HG02973 (cell line): ENCODE results near the gene PRSS56.

Experiments
- ATAC-seq: cut with Tn5 transposase; IDR thresholded peaks from one replicate; pipeline ENCODE4 v1.9.1; 2021; ENCODE audit warnings: moderate library complexity; ENCODE audit not compliant: unreplicated experiment

Gene PRSS56

GRCh38 chr2:232540441-232541041 is 20.4 kb downstream of the PRSS56 start:
- no peak for ATAC-seq

GRCh38 chr2:232541195-232541960 is 21.2 kb downstream of the PRSS56 start:
- no peak for ATAC-seq

GRCh38 chr2:232541961-232542714 is 21.9 kb downstream of the PRSS56 start:
- no peak for ATAC-seq

GRCh38 chr2:232542715-232543467 is 22.7 kb downstream of the PRSS56 start:
- no peak for ATAC-seq

GRCh38 chr2:232543491-232543890 is 23.3 kb downstream of the PRSS56 start:
- no peak for ATAC-seq

GRCh38 chr2:232543928-232544631 is 23.9 kb downstream of the PRSS56 start:
- no peak for ATAC-seq

- no peak for ATAC-seq
These were observed 24.5 kb downstream of the PRSS56 start for GRCh38 chr2:232544674-232545073.

GRCh38 chr2:232545511-232546375 is 25.6 kb downstream of the PRSS56 start:
- no peak for ATAC-seq

- no peak for ATAC-seq
These were observed 27.8 kb downstream of the PRSS56 start for GRCh38 chr2:232547991-232548390.

- ATAC-seq: no peak
These were observed 29.6 kb downstream of the PRSS56 start for GRCh38 chr2:232549655-232550353.

GRCh38 chr2:232550354-232551249 is 30.4 kb downstream of the PRSS56 start, which contains the start of the genes EIF4E2 and TIGD1:
Gene EIF4E2 (plus strand): TSS chr2:232550689. CDS start chr2:232550725, 36 bp downstream.
Gene TIGD1 (minus strand): TSS chr2:232550557. CDS start chr2:232549882, 675 bp downstream.
- ATAC-seq: peak; percentile 91

- ATAC-seq: no peak
These were observed 31.1 kb downstream of the PRSS56 start for GRCh38 chr2:232551250-232551638.

GRCh38 chr2:232551776-232552175 is 31.6 kb downstream of the PRSS56 start:
- ATAC-seq: no peak

GRCh38 chr2:232556426-232556825 is 36.2 kb downstream of the PRSS56 start:
- no peak for ATAC-seq

- no peak for ATAC-seq
These were observed 42.4 kb downstream of the PRSS56 start for GRCh38 chr2:232562515-232563151.

- no peak for ATAC-seq
These were observed 43.4 kb downstream of the PRSS56 start for GRCh38 chr2:232563580-232563979.

- no peak for ATAC-seq
These were observed 47.5 kb downstream of the PRSS56 start for GRCh38 chr2:232567721-232568120.
